Spinal cord (tissue), 10 donors: ENCODE results near the gene NRG3. TPM values are rescaled to one million over a fixed set of nuclear protein-coding genes. Genes with fewer than 3 reads are reported as not detected.
A peak's percentile ranks its signal among the peaks of the same experiment; 100 is the strongest.

Experiments
- DNase-seq, 6 donors: peaks; one replicate each; pipeline versions ENCODE4 v3.0.0 to v3.0.0-alpha.2; 2013 to 2015; ENCODE audit warnings: low spot score in 6 of 6, low read depth in 4 of 6
- H3K27ac ChIP-seq: one replicate; pipeline ENCODE4 v1.5.1; 2013; ENCODE audit warnings: low read depth, low read length, control low read depth
- H3K27me3 ChIP-seq: one replicate; pipeline ENCODE4 v1.6.1; 2013; ENCODE audit warnings: low read length; ENCODE audit not compliant: control insufficient read depth, insufficient read depth
- H3K36me3 ChIP-seq: one replicate; pipeline ENCODE4 v1.6.1; 2013; ENCODE audit warnings: low read length; ENCODE audit not compliant: control insufficient read depth, insufficient read depth
- H3K4me1 ChIP-seq: one replicate; pipeline ENCODE4 v1.6.1; 2013; ENCODE audit warnings: low read length; ENCODE audit not compliant: control insufficient read depth, insufficient read depth
- H3K4me3 ChIP-seq: one replicate; pipeline ENCODE4 v1.5.1; 2013; ENCODE audit warnings: low read depth, low read length, control low read depth
- H3K9me3 ChIP-seq: one replicate; pipeline ENCODE4 v1.6.1; 2013; ENCODE audit warnings: low read length; ENCODE audit not compliant: control insufficient read depth, insufficient read depth
- WGBS: methylation state at CpG from one replicate; pipeline ENCODE4 v1.1.5; 2013; ENCODE audit warnings: missing lambda C conversion rate; ENCODE audit not compliant: insufficient coverage; 5-methylcytosine and 5-hydroxymethylcytosine counted together
- polyA plus RNA-seq, 2 donors: library from polyadenylated mRNA; unstranded; fragments of 120-200 nt; gene quantifications; one replicate each; pipeline ENCODE4 v1.2.1, GENCODE V29; 2013; ENCODE audit not compliant: insufficient read length in 2 of 2
- total RNA-seq, 2 donors: library from RNA; depleted of rRNA in 1 of 2; stranded (reverse); fragments of 120-200 nt in 1 of 2; fragments of >200 nt in 1 of 2; gene quantifications; one replicate each; pipeline versions ENCODE4 v1.2.3 to v1.2.4, GENCODE V29; 2013 to 2014
- donor health status: healthy.

NRG3 gene
- total and polyA plus RNA-seq, 4 donors = 10.2 to 53.9 (median 33.6) TPM

DNA sequence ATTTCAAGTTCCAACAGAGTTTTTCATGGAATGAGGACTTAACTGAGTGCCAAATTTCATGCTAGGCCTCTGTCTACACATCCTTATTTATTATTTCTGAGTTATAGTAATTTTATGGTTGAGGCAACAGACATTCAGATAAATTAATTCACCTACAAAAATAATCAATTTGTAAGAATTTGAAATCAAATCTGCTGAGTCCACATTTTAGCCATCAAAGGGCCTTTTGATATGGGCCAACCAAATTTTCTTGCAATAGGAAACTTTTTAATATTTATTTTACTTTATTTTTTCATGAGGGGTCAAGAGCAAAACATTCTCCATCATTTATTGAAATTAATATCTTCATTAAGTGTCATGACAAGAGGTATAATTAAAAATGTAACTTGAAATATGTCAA is 875.5 kb downstream of the NRG3 start:
- H3K4me3 ChIP-seq = no peak overlapping the region

DNA sequence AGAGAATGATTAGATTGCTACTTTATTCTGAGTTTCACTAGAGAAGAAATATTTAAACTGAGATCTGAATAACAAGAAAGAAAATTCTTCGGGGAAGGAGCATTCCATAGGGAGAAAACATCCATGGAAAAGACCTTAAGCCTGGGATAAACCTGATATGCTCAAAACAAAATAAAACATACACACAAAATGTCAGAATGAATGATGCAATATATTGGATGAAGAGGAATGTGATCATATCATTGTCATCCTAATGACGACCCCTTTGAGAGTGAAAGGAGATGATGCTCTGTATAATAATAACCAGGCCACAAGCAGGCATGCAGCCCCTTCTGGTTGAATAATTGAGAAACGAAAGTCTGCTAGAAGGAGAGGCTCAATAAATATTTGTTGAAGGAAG is 882.4 kb downstream of the NRG3 start:
- DNase-seq = no peak
- H3K4me1 ChIP-seq = no peaks in the 10 kb centered on the region
- H3K9me3 ChIP-seq = no peaks in the 10 kb centered on the region
- H3K36me3 ChIP-seq = no peaks in the 10 kb centered on the region
- H3K27me3 ChIP-seq = no peaks in the 10 kb centered on the region
- no peak overlapping the region for H3K27ac ChIP-seq
- H3K4me3 ChIP-seq = no peak overlapping the region
- no CpG with 5 or more reads among the region's 3 CpGs for WGBS

More for the DNA sequence above, 875.5 kb downstream of the NRG3 start:
- Histone ChIP-seq H3K27me3 (no peaks in the 10 kb centered on the region), H3K36me3 (no peaks in the 10 kb centered on the region), H3K9me3 (no peaks in the 10 kb centered on the region), H3K4me1 (no peaks in the 10 kb centered on the region), H3K27ac (no peak overlapping the region)
- no peak for DNase-seq

DNA sequence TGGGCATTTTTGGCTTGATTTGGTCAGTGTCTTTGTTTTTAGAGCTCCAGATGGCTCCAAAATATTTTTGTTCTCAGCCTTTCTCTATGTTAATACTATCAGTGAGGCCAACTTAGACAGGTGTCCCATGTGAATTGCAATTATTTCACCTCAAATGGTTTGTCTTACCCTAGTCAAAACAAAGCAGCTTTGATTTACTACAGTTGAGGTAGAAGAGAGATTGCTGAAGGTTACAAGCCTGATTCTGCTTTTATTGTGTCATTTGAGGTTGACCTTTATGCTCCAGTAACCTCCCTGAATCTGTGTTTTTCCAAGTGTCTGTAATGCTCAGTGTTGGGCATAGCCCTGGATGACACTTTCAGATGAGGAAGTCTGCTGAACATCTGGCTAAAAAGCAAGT is 882.9 kb downstream of the NRG3 start:
- Histone ChIP-seq H3K27me3 (no peaks in the 10 kb centered on the region), H3K4me3 (no peak overlapping the region), H3K36me3 (no peaks in the 10 kb centered on the region), H3K4me1 (no peaks in the 10 kb centered on the region), H3K27ac (no peak overlapping the region), H3K9me3 (no peaks in the 10 kb centered on the region)
- peak in 1 of 6 donors; percentile 24 for DNase-seq

DNA sequence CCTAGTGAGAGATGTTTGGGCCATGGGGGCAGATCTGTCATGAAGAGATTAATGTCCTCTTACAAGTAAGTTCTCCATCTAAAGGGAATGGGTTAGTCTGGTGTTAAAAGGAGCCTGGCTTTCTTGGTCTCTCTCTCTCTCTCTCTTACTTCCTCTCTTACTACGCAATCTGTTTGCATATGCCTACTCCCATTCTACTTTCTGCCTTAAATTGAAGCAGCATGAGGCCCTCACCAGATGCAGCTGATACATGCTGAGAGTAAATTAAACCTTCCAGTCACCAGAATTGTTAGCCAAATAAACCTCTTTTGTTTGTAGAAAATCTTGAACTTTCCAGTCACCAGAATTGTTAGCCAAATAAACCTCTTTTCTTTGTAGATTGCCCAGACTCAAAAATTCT is 884.1 kb downstream of the NRG3 start:
- H3K9me3 ChIP-seq = no peaks in the 10 kb centered on the region
- H3K4me3 ChIP-seq = no peak overlapping the region
- H3K27me3 ChIP-seq = no peaks in the 10 kb centered on the region
- no peaks in the 10 kb centered on the region for H3K36me3 ChIP-seq
- DNase-seq = no peak
- no peaks in the 10 kb centered on the region for H3K4me1 ChIP-seq
- no CpG with 5 or more reads among the region's 1 CpG for WGBS
- no peak overlapping the region for H3K27ac ChIP-seq

DNA sequence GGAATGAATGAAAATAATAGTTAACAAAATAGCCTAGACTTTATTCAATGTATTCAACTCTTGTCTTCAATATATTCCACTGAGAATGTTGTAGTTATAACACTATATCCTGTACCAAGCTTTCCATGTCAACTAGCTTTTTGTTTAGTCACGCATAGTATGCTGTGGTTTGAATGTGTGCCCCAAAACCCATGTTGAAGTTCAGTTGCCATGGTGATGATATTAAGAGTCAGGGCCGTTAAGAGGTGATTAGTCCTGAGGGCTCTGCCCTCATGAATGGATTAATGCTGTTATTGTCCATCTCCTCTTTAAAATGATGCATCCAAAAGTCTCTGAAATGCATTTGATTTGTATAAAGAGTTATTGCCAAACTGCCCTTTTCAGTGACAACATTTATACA is 887.6 kb downstream of the NRG3 start:
- Histone ChIP-seq H3K9me3 (no peaks in the 10 kb centered on the region), H3K36me3 (no peaks in the 10 kb centered on the region), H3K4me3 (no peak overlapping the region), H3K4me1 (no peaks in the 10 kb centered on the region), H3K27ac (no peak overlapping the region), H3K27me3 (no peaks in the 10 kb centered on the region)
- no peak for DNase-seq
- WGBS = no CpG with 5 or more reads among the region's 2 CpGs

DNA sequence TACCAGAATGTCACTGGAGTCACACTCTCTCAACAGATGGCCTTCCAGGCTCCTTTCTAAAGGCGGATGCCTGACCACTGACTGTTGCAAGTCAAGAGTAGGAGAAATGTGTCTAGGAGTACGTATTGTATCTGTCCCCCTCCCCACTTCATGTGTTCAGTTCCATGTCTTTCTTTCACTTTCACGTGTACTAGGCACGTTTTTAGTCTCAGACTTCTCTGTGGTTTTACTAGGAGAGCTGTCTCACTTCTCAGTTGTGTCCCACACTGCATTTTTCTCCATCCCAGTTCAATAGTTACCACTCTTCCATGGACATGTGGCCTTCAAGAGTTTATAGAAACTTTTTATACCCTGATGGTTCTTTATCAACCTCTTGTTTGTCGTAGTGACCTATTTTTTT is 893.0 kb downstream of the NRG3 start:
- WGBS = 80% methylated on average over 2 of the region's 5 CpGs
- H3K27me3 ChIP-seq = no peaks in the 10 kb centered on the region
- H3K36me3 ChIP-seq = no peaks in the 10 kb centered on the region
- H3K4me1 ChIP-seq = no peaks in the 10 kb centered on the region
- DNase-seq = no peak
- no peak overlapping the region for H3K4me3 ChIP-seq
- H3K9me3 ChIP-seq = no peaks in the 10 kb centered on the region
- no peak overlapping the region for H3K27ac ChIP-seq

DNA sequence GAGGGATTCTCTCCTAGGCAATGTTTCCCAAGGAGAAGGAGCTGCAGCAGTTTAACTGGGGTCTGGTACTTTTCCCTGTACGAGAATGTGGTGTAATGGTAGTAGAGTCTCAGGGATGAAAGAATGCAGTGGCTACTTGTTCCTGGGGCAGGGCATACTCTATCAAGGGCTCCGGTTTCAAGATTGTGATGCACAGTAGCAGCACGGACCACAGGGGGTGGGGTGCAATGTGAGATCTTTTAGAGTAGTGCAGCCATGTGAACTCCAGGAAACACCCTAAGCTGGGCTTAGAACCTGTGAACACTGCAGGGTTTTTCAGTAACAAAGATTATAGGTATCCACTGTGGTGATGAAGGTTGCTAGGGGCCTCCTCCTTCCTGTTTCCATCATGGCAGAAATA is 903.9 kb downstream of the NRG3 start:
- WGBS = 87% methylated on average over 3 of the region's 3 CpGs
- Histone ChIP-seq H3K27ac (no peak overlapping the region), H3K36me3 (no peaks in the 10 kb centered on the region), H3K4me1 (no peaks in the 10 kb centered on the region), H3K4me3 (no peak overlapping the region), H3K9me3 (peaks cover 1% of the 10 kb centered on the region), H3K27me3 (no peaks in the 10 kb centered on the region)
- DNase-seq = no peak

DNA sequence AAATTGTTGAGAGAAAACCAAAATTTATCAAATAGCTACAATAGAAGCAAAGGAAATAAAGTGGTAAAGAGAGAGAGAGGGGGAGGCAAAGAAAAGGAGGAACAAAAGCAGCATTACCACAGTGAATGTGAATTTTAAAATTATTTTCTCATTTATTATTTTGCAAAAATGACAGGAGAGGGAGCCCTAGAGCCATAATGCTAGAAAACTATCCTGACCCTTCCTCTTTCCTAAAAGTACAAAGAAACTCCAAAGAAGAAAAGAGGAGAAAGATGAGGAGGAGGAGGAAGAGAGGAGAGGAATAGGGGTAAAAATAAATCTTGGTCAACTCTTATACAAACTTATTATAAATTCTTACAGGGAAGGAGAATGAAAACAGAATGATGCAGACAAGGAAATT is 921.5 kb downstream of the NRG3 start:
- no peaks in the 10 kb centered on the region for H3K9me3 ChIP-seq
- H3K27ac ChIP-seq = no peak overlapping the region
- peak in 2 of 6 donors; percentile 40 to 57 for DNase-seq
- no peaks in the 10 kb centered on the region for H3K27me3 ChIP-seq
- no peak overlapping the region for H3K4me3 ChIP-seq
- no peaks in the 10 kb centered on the region for H3K36me3 ChIP-seq
- no peaks in the 10 kb centered on the region for H3K4me1 ChIP-seq

DNA sequence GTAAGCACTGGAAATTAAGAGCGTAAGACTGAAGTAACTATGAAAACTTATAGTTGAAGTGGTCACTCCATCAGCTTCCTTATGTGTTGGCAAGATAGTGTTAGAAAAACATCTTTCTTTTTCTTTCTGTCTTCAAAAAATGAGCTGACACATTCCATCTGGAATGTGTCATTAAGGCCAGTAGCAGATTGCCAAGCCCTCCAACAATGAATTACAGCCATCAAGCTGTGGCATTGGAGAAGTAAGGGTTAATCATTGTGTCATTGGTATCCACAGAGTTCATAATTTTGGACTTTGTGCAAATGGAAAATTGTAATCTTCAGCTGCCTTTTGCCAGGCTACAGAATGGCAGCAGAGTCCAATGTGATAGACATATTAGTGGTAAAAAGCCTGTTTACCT is 926.3 kb downstream of the NRG3 start:
- Histone ChIP-seq H3K36me3 (no peaks in the 10 kb centered on the region), H3K9me3 (no peaks in the 10 kb centered on the region), H3K4me3 (no peak overlapping the region), H3K4me1 (no peaks in the 10 kb centered on the region), H3K27me3 (no peaks in the 10 kb centered on the region), H3K27ac (no peak overlapping the region)
- 100% methylated on average over 1 of the region's 1 CpG for WGBS
- no peak for DNase-seq

DNA sequence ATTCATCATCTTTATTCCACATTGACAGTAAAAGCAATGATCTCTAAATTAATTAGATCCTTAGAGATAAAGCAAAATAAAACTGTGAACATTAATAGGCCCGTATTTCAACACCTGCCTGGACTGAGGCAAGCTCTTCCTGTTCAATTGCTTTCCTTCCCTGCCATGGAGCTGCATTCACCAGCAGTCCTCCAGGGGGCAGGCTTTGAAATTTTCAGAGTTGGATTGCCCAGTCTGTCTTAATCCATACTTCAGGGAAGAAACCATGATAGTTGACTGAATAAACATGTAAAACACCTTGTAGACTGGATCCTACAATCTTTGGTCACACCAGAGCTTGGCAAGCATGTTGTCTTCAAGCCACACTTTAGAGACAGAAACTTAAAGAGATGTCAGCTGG is 936.6 kb downstream of the NRG3 start:
- Histone ChIP-seq H3K4me3 (no peak overlapping the region), H3K4me1 (peaks cover 3% of the 10 kb centered on the region), H3K36me3 (no peaks in the 10 kb centered on the region), H3K27me3 (no peaks in the 10 kb centered on the region), H3K27ac (no peak overlapping the region), H3K9me3 (no peaks in the 10 kb centered on the region)
- no peak for DNase-seq
- whole genome bisulfite sequencing = no CpG with 5 or more reads among the region's 1 CpG

DNA sequence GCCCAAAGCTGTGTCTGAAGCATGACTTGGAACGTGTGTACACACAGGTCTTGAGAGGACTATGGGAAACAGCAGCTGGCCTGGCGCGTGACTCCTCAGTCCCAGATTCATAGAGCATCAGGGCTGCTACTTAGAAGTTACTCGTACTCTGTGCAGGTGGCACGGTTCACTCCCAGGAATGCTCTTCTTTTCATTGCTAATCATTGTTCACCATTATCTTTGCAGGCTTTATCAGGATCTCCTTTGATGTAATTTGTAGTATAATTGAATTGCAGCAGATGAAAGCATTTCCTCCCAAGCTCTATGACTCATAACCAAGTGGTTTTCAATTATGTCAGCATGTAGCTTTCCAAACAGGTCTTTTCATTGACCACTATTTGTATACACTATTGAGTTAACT is 938.9 kb downstream of the NRG3 start:
- Histone ChIP-seq H3K4me3 (no peak overlapping the region), H3K4me1 (peaks cover 10% of the 10 kb centered on the region), H3K9me3 (no peaks in the 10 kb centered on the region), H3K36me3 (no peaks in the 10 kb centered on the region), H3K27ac (no peak overlapping the region), H3K27me3 (no peaks in the 10 kb centered on the region)
- DNase-seq = peak in 1 of 6 donors; percentile 60
- 91% methylated on average over 3 of the region's 5 CpGs for WGBS
